Spleen (tissue), 11 donors: Measurements from ENCODE around the gene MAGEB16. TPM values are rescaled to one million over a fixed set of nuclear protein-coding genes. Genes with fewer than 3 reads are reported as not detected.

Source experiments
- DNase-seq: peaks from one replicate; pipeline ENCODE4 v3.0.0-alpha.2; 2020
- H3K27ac ChIP-seq, 8 donors: fragments of 200-600 bp; sonication (generic) in 7 of 8; 1 replicate in 4 of 8; 2 replicates in 4 of 8; pipeline versions ENCODE4 v1.5.0 to v1.8.0; 2016 to 2021; ENCODE audit warnings: inconsistent platforms in 4 of 8, mild to moderate bottlenecking in 4 of 8, moderate library complexity in 1 of 8
- H3K27me3 ChIP-seq, 7 donors: fragments of 200-600 bp; sonication (generic) in 6 of 7; replicated peaks in 1 of 7; 1 replicate in 4 of 7; 2 replicates in 3 of 7; pipeline versions ENCODE4 v1.5.0 to v1.8.0; 2016 to 2021; ENCODE audit warnings: inconsistent platforms in 3 of 7, mild to moderate bottlenecking in 1 of 7
- H3K36me3 ChIP-seq, 6 donors: fragments of 200-600 bp; sonication (generic) in 5 of 6; 1 replicate in 4 of 6; 2 replicates in 2 of 6; pipeline versions ENCODE4 v1.5.0 to v1.8.0; 2016 to 2021; ENCODE audit warnings: inconsistent platforms in 2 of 6
- H3K4me1 ChIP-seq, 6 donors: fragments of 200-600 bp; sonication (generic) in 5 of 6; 1 replicate in 3 of 6; 2 replicates in 3 of 6; pipeline versions ENCODE4 v1.5.0 to v1.8.0; 2016 to 2021; ENCODE audit warnings: inconsistent platforms in 3 of 6
- H3K4me3 ChIP-seq, 8 donors: fragments of 200-600 bp; sonication (generic) in 7 of 8; 1 replicate in 4 of 8; 2 replicates in 4 of 8; pipeline versions ENCODE4 v1.5.0 to v1.8.0; 2016 to 2021; ENCODE audit warnings: inconsistent platforms in 4 of 8, mild to moderate bottlenecking in 4 of 8, moderate library complexity in 2 of 8
- H3K9me3 ChIP-seq, 8 donors: fragments of 200-600 bp; sonication (generic) in 7 of 8; 1 replicate in 4 of 8; 2 replicates in 4 of 8; pipeline versions ENCODE4 v1.5.0 to v1.8.0; 2016 to 2021; ENCODE audit warnings: inconsistent platforms in 4 of 8
- CTCF ChIP-seq, 11 experiments: fragments of 200-600 bp in 7 of 11; fragments of 450-650 bp in 4 of 11; sonication (generic) in 4 of 11; IDR thresholded peaks in 8 of 11; conservative IDR thresholded peaks in 3 of 11; 1 replicate in 7 of 11; 2 replicates in 4 of 11; pipeline versions ENCODE4 v1.4.0 to v1.8.0; 2016 to 2021; ENCODE audit warnings: antibody characterized with exemption in 11 of 11, inconsistent platforms in 4 of 11, mild to moderate bottlenecking in 1 of 11
- POLR2A ChIP-seq, 3 donors: fragments of 450-650 bp; IDR thresholded peaks; one replicate each; pipeline ENCODE4 v1.5.1; 2017; ENCODE audit warnings: antibody characterized with exemption in 3 of 3, mild to moderate bottlenecking in 1 of 3
- POLR2AphosphoS5 ChIP-seq, 3 donors: sonication (generic); formaldehyde crosslinking; IDR thresholded peaks; one replicate each; pipeline ENCODE4 v1.5.1; 2017; ENCODE audit warnings: antibody characterized with exemption in 3 of 3
- WGBS, 5 donors: extraction: QIAGEN DNeasy Blood & Tissue Kit in 3 of 5; methylation state at CpG; one replicate each; pipeline versions ENCODE4 v1.1.5 to v1.1.7; 2013 to 2018; 5-methylcytosine and 5-hydroxymethylcytosine counted together
- intact Hi-C: fragments of 100-400 bp; cut with DNase I; formaldehyde crosslinking; loops from one replicate; pipeline ENCODE4 v1.15.0; 2023; ENCODE audit warnings: low total_unique reads
- polyA plus RNA-seq, 3 donors: library from polyadenylated mRNA; stranded (reverse); fragments of 200-250 nt; gene quantifications; one replicate each; pipeline ENCODE4 v1.2.1, GENCODE V29; 2013
- total RNA-seq, 7 donors: library from RNA; depleted of rRNA in 3 of 7; stranded (reverse); fragments of >200 nt in 3 of 7; fragmentation: NEBNext Ultra II Directional in 4 of 7; extraction: Animal tissue kit (Norgen Biotek cat#: 25700) in 4 of 7; gene quantifications; one replicate each; pipeline versions ENCODE4 v1.1.0 to v1.2.1, GENCODE V29; 2016 to 2021
- donor health status: healthy with polysubstance abuse.
- donor health status: DM: no; HTN: no; CAD: no; lungs with moderate emphysema.
- donor health status: DM: no; HTN: no; CAD: no.
- donor health status: Bipolar disorder and iron deficiency.
- donor health status: healthy.
- donor health status: DM: no; HTN: no; CAD: no.
- donor health status: DM: yes; HTN: yes; CAD: no.

Gene MAGEB16
- total and polyA plus RNA-seq, 10 donors, result not detected

DNA sequence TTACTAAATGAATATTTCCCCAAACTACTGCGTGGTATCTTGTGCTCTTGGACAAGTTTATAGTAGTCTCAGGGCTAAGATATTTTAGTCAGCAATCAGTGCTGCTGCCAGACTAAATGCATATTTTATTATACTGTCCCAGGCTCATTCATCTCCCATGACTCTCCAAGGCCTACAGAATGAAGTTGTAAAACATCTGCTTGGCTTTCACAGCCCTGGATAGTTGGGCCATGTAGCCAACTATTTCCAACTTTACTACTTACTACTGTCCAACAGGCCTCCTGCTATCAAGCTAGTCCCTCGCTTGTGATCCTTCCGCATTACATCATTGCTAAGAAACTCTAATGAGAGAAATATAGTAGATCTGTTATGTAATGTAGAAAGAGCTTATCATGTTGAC is 31.4 kb downstream of the MAGEB16 start:
- Histone ChIP-seq H3K27me3 (no peaks in the 10 kb centered on the region), H3K4me1 (no peaks in the 10 kb centered on the region), H3K27ac (no peak overlapping the region), H3K36me3 (no peaks in the 10 kb centered on the region), H3K9me3 (no peaks in the 10 kb centered on the region), H3K4me3 (no peak overlapping the region)
- WGBS, 5 donors, result 71 to 91% (median 90%) methylated on average over 3 of the region's 3 CpGs
- intact Hi-C loops, result no loop called here
- no peak for DNase-seq
- TF ChIP-seq POLR2AphosphoS5 (IDR thresholded peaks at IDR 0.05) (no peak), POLR2A (IDR thresholded peaks at IDR 0.05) (no peak), CTCF (IDR thresholded peaks at IDR 0.05 in 8 of 11, conservative IDR thresholded peaks at IDR 0.05 in 3 of 11) (no peak)

DNA sequence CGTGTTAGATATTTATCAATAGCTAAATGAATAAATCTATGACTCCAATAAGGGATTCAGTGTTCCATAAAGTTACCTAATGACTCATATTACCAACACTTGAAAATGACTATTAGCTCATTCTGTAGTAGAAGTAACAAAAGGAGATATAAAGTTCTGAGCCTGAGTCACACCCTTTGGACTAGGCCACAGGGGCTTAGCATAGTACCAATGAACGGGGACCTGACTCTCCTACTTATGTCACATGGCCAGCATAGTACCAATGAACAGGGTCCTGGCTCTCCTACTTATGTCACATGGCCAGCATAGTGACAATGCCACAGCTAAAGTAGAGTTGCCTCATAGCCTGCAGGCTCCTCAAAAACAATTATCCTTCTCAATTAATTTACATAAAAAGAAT is 43.7 kb downstream of the MAGEB16 start:
- WGBS, 5 donors, result 23 to 79% (median 42%) methylated on average over 2 of the region's 2 CpGs
- no peak overlapping the region for H3K27ac ChIP-seq
- H3K4me1 ChIP-seq, result no peaks in the 10 kb centered on the region
- H3K27me3 ChIP-seq, result no peaks in the 10 kb centered on the region
- intact Hi-C loops, result no loop called here
- TF ChIP-seq POLR2A (IDR thresholded peaks at IDR 0.05) (no peak), POLR2AphosphoS5 (IDR thresholded peaks at IDR 0.05) (no peak), CTCF (IDR thresholded peaks at IDR 0.05 in 8 of 11, conservative IDR thresholded peaks at IDR 0.05 in 3 of 11) (no peak)
- no peak overlapping the region for H3K4me3 ChIP-seq
- no peaks in the 10 kb centered on the region for H3K36me3 ChIP-seq
- no peaks in the 10 kb centered on the region for H3K9me3 ChIP-seq
- DNase-seq, result no peak

DNA sequence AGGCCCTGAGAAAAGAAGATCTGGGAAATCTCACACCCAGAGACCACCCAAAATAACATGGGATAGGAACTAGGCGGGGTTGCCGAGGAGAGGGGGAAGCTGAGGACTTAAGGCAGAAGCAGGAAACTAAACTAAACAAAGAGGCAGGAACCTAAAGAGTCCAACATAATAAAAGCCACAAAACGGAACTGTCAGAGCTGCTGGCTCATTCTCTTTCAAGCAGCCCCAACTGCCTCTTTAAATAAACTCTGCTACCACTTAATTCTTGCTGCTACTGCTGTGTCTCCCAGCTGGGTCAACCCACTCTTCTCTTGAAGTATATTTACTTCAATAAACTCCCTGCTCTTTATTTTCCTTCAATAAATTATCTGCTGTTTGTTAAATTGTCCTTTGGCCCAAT is 44.5 kb downstream of the MAGEB16 start:
- no peaks in the 10 kb centered on the region for H3K27me3 ChIP-seq
- 0 to 12% (median 2%) methylated on average over 3 of the region's 3 CpGs for WGBS, 5 donors
- intact Hi-C loops, result no loop called here
- no peak overlapping the region for H3K4me3 ChIP-seq
- no peak for DNase-seq
- H3K9me3 ChIP-seq, result no peaks in the 10 kb centered on the region
- no peak overlapping the region for H3K27ac ChIP-seq
- no peaks in the 10 kb centered on the region for H3K36me3 ChIP-seq
- no peak for TF ChIP-seq POLR2AphosphoS5 (IDR thresholded peaks at IDR 0.05)
- TF ChIP-seq CTCF (IDR thresholded peaks at IDR 0.05 in 8 of 11, conservative IDR thresholded peaks at IDR 0.05 in 3 of 11), result no peak
- no peak for TF ChIP-seq POLR2A (IDR thresholded peaks at IDR 0.05)
- H3K4me1 ChIP-seq, result no peaks in the 10 kb centered on the region

DNA sequence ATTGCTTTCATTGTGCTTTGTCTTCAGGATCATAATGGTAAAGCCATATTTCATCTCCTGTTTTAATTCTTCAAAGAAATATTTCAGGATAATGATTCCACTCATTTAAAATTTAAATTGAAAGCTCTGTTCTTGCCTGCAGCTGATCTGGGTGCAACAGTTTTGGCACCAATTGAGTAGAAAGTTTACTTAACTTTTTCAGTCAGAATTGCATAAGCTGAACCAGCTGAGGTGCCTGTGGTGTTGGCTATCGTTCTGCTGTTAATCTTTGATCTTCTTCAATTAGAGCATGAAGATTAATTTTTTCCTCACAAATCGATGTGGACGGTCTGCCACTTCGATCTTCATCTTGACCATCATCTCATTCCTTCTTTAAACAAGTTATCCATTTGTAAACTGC is 49.6 kb downstream of the MAGEB16 start:
- Histone ChIP-seq H3K9me3 (no peaks in the 10 kb centered on the region), H3K27ac (no peak overlapping the region), H3K36me3 (no peaks in the 10 kb centered on the region), H3K4me1 (no peaks in the 10 kb centered on the region), H3K27me3 (no peaks in the 10 kb centered on the region), H3K4me3 (no peak overlapping the region)
- TF ChIP-seq CTCF (IDR thresholded peaks at IDR 0.05 in 8 of 11, conservative IDR thresholded peaks at IDR 0.05 in 3 of 11) (no peak), POLR2AphosphoS5 (IDR thresholded peaks at IDR 0.05) (no peak), POLR2A (IDR thresholded peaks at IDR 0.05) (no peak)
- intact Hi-C loops, result no loop called here
- 72 to 95% (median 81%) methylated on average over 4 of the region's 4 CpGs for WGBS, 5 donors
- DNase-seq, result no peak

Other genes with a start within 250 kb of the MAGEB16 start
- under 1 TPM in 4 of 7 donors, not detected in 3; 0.09 to 0.33 (median 0.19) TPM for gene CFAP47, start 121.4 kb downstream of the MAGEB16 start, total RNA-seq
- under 1 TPM in 1 of 3 donors, not detected in 2; 0.03 TPM for gene CFAP47, start 121.4 kb downstream of the MAGEB16 start, polyA plus RNA-seq